HEK293 (cell line): ENCODE data around the gene ASB16.

ENCODE experiments used
- ELK4 ChIP-seq: IDR thresholded peaks from 2 replicates; pipeline ENCODE4 v1.6.1; 2011; ENCODE audit warnings: mild to moderate bottlenecking, low read depth, low read length, borderline replicate concordance
- HOXA7 ChIP-seq: sonication (generic); formaldehyde crosslinking; IDR thresholded peaks from 2 replicates; pipeline ENCODE4 v1.8.1; 2022; ENCODE audit warnings: missing genetic modification reagents, borderline replicate concordance
- IKZF3 ChIP-seq: fragments of 450-650 bp; IDR thresholded peaks from 2 replicates; pipeline ENCODE4 v1.5.0; 2018; ENCODE audit warnings: missing biosample characterization, mild to moderate bottlenecking, missing genetic modification characterization, moderate library complexity
- KLF10 ChIP-seq: fragments of 450-650 bp; IDR thresholded peaks from 2 replicates; pipeline ENCODE4 v1.5.1; 2018; ENCODE audit warnings: missing biosample characterization, mild to moderate bottlenecking, missing genetic modification characterization
- KLF9 ChIP-seq: fragments of 450-650 bp; formaldehyde crosslinking; IDR thresholded peaks from 2 replicates; pipeline ENCODE4 v1.5.1; 2016; ENCODE audit warnings: missing biosample characterization, missing genetic modification characterization, low read depth
- PRDM2 ChIP-seq: fragments of 450-650 bp; formaldehyde crosslinking; IDR thresholded peaks from 2 replicates; pipeline ENCODE4 v1.5.1; 2016; ENCODE audit warnings: missing biosample characterization, missing genetic modification characterization, borderline replicate concordance
- SCRT1 ChIP-seq: fragments of 450-650 bp; formaldehyde crosslinking; IDR thresholded peaks from 2 replicates; pipeline ENCODE4 v1.5.1; 2016; ENCODE audit warnings: missing biosample characterization, missing genetic modification characterization, borderline replicate concordance
- ZBTB8A ChIP-seq: fragments of 450-650 bp; formaldehyde crosslinking; IDR thresholded peaks from 2 replicates; pipeline ENCODE4 v1.5.1; 2016; ENCODE audit warnings: missing biosample characterization, missing genetic modification characterization
- ZFP69B ChIP-seq: fragments of 450-650 bp; formaldehyde crosslinking; IDR thresholded peaks from 2 replicates; pipeline ENCODE4 v1.5.1; 2016; ENCODE audit warnings: missing biosample characterization, missing genetic modification characterization
- ZNF19 ChIP-seq: fragments of 450-650 bp; formaldehyde crosslinking; IDR thresholded peaks from 2 replicates; pipeline ENCODE4; 2016; ENCODE audit warnings: missing biosample characterization, missing genetic modification characterization, low read depth
- ZNF423 ChIP-seq: fragments of 450-650 bp; formaldehyde crosslinking; IDR thresholded peaks from 2 replicates; pipeline ENCODE4 v1.5.1; 2016; ENCODE audit warnings: missing biosample characterization, missing genetic modification characterization
- ZNF530 ChIP-seq: fragments of 450-650 bp; formaldehyde crosslinking; IDR thresholded peaks from 2 replicates; pipeline ENCODE4 v1.5.1; 2016; ENCODE audit warnings: low read depth, missing biosample characterization, missing genetic modification characterization
- ZNF645 ChIP-seq: fragments of 450-650 bp; formaldehyde crosslinking; IDR thresholded peaks from 2 replicates; pipeline ENCODE4; 2016; ENCODE audit warnings: missing biosample characterization, missing genetic modification characterization
- ZNF660 ChIP-seq: fragments of 450-650 bp; IDR thresholded peaks from 2 replicates; pipeline ENCODE4 v1.5.1; 2018; ENCODE audit warnings: missing biosample characterization, mild to moderate bottlenecking, missing genetic modification characterization
- ZNF776 ChIP-seq: fragments of 450-650 bp; formaldehyde crosslinking; IDR thresholded peaks from 2 replicates; pipeline ENCODE4 v1.5.0; 2017; ENCODE audit warnings: missing biosample characterization, missing genetic modification characterization, borderline replicate concordance
- ZSCAN30 ChIP-seq: fragments of 450-650 bp; IDR thresholded peaks from 2 replicates; pipeline ENCODE4 v1.5.1; 2018; ENCODE audit warnings: missing biosample characterization, mild to moderate bottlenecking, missing genetic modification characterization, moderate library complexity
- ZXDB ChIP-seq: fragments of 450-650 bp; formaldehyde crosslinking; IDR thresholded peaks from 2 replicates; pipeline ENCODE4 v1.5.1; 2016; ENCODE audit warnings: missing biosample characterization, missing genetic modification characterization
- TF ChIP-seq, protein P1 (sequence below): fragments of 450-650 bp; formaldehyde crosslinking; IDR thresholded peaks from 2 replicates; pipeline ENCODE4 v1.5.1; 2017; ENCODE audit warnings: missing biosample characterization, mild to moderate bottlenecking, missing genetic modification characterization, moderate library complexity
- TF ChIP-seq, protein P2 (sequence below): fragments of 450-650 bp; formaldehyde crosslinking; IDR thresholded peaks from 2 replicates; pipeline ENCODE4 v1.5.1; 2016; ENCODE audit warnings: missing biosample characterization, missing genetic modification characterization, borderline replicate concordance
- TF ChIP-seq, protein P3 (sequence below): fragments of 450-650 bp; formaldehyde crosslinking; IDR thresholded peaks from 2 replicates; pipeline ENCODE4 v1.5.1; 2016; ENCODE audit warnings: missing biosample characterization, missing genetic modification characterization

ASB16 gene

DNA sequence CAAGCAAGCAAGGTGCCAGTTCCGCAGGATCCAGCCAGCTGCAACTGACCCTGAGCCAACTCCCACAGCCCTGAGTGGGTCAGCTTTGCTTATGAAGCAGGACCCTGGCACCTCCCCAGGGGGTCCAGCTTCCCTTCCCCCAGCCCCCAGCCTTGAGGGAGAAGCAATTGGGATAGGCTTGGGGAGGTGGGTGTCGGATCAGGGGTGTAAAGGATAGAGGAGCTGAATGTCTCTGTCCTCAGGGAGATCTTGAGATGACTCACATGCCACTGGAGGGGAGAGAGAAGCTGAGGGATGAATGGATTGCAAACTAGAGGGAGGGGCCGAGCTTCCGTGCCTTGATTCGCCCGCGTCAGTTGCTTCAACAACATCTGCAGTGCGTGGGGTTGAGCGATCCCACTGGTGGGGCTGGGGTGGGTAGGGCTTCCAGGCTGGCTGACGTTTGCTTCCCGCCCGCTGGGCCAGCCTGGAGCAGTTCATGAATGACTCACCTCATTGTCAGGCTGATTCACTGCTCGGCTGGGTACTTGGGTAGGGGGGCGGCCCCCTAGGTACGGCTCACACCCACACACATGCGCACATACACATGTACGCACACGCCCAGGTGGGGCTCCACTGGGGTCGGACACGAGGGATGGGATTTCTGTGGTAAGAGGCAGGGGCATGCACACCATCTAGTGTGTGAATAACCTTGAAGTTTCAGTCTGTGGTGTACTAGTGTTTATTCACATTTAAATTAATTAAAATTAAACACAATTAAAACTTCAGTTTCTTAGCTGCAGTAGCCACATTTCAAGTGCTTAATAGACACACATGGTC is 32.4 kb upstream of the ASB16 start (continued):
- no peak for TF ChIP-seq PRDM2 (tag by site-specific recombination)
- 0 out of 2 replicates have a peak, but pooled peaks have one; percentile 32 for TF ChIP-seq ZXDB
- peak; percentile 74; the same call in 1 of the 2 replicates for TF ChIP-seq IKZF3
- TF ChIP-seq ZNF776 (tag by site-specific recombination): no peak
- TF ChIP-seq SCRT1 (tag by site-specific recombination): no peak
- 0 out of 2 replicates have a peak, but pooled peaks have one; percentile 30 for TF ChIP-seq ZNF423
- peak; percentile 97 for TF ChIP-seq KLF9 (tag by site-specific recombination)
- TF ChIP-seq ZBTB8A: peak; percentile 50; the same call in 1 of the 2 replicates
- TF ChIP-seq ZFP69B (tag by site-specific recombination): 0 out of 2 replicates have a peak, but pooled peaks have one; percentile 81
- no peak for TF ChIP-seq ZNF19 (tag by site-specific recombination)
- TF ChIP-seq ZSCAN30 (tag by site-specific recombination): peak; percentile 27; the same call in 1 of the 2 replicates
- peak; percentile 99 for TF ChIP-seq KLF10
- TF ChIP-seq, protein P1, sequence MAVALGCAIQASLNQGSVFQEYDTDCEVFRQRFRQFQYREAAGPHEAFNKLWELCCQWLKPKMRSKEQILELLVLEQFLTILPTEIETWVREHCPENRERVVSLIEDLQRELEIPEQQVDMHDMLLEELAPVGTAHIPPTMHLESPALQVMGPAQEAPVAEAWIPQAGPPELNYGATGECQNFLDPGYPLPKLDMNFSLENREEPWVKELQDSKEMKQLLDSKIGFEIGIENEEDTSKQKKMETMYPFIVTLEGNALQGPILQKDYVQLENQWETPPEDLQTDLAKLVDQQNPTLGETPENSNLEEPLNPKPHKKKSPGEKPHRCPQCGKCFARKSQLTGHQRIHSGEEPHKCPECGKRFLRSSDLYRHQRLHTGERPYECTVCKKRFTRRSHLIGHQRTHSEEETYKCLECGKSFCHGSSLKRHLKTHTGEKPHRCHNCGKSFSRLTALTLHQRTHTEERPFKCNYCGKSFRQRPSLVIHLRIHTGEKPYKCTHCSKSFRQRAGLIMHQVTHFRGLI (tag by site-specific recombination): peak; percentile 95
- no peak for TF ChIP-seq HOXA7
- TF ChIP-seq, protein P2, sequence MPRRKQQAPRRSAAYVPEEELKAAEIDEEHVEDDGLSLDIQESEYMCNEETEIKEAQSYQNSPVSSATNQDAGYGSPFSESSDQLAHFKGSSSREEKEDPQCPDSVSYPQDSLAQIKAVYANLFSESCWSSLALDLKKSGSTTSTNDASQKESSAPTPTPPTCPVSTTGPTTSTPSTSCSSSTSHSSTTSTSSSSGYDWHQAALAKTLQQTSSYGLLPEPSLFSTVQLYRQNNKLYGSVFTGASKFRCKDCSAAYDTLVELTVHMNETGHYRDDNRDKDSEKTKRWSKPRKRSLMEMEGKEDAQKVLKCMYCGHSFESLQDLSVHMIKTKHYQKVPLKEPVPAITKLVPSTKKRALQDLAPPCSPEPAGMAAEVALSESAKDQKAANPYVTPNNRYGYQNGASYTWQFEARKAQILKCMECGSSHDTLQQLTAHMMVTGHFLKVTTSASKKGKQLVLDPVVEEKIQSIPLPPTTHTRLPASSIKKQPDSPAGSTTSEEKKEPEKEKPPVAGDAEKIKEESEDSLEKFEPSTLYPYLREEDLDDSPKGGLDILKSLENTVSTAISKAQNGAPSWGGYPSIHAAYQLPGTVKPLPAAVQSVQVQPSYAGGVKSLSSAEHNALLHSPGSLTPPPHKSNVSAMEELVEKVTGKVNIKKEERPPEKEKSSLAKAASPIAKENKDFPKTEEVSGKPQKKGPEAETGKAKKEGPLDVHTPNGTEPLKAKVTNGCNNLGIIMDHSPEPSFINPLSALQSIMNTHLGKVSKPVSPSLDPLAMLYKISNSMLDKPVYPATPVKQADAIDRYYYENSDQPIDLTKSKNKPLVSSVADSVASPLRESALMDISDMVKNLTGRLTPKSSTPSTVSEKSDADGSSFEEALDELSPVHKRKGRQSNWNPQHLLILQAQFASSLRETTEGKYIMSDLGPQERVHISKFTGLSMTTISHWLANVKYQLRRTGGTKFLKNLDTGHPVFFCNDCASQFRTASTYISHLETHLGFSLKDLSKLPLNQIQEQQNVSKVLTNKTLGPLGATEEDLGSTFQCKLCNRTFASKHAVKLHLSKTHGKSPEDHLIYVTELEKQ (tag by site-specific recombination): peak; percentile 83; the same call in 1 of the 2 replicates
- TF ChIP-seq ELK4: no peak
- TF ChIP-seq ZNF660 (tag by site-specific recombination): peak; percentile 82; the same call in 1 of the 2 replicates
- TF ChIP-seq ZNF530 (tag by site-specific recombination): no peak
- TF ChIP-seq, protein P3, sequence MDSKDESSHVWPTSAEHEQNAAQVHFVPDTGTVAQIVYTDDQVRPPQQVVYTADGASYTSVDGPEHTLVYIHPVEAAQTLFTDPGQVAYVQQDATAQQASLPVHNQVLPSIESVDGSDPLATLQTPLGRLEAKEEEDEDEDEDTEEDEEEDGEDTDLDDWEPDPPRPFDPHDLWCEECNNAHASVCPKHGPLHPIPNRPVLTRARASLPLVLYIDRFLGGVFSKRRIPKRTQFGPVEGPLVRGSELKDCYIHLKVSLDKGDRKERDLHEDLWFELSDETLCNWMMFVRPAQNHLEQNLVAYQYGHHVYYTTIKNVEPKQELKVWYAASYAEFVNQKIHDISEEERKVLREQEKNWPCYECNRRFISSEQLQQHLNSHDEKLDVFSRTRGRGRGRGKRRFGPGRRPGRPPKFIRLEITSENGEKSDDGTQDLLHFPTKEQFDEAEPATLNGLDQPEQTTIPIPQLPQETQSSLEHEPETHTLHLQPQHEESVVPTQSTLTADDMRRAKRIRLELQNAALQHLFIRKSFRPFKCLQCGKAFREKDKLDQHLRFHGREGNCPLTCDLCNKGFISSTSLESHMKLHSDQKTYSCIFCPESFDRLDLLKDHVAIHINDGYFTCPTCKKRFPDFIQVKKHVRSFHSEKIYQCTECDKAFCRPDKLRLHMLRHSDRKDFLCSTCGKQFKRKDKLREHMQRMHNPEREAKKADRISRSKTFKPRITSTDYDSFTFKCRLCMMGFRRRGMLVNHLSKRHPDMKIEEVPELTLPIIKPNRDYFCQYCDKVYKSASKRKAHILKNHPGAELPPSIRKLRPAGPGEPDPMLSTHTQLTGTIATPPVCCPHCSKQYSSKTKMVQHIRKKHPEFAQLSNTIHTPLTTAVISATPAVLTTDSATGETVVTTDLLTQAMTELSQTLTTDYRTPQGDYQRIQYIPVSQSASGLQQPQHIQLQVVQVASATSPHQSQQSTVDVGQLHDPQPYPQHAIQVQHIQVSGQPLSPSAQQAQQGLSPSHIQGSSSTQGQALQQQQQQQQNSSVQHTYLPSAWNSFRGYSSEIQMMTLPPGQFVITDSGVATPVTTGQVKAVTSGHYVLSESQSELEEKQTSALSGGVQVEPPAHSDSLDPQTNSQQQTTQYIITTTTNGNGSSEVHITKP: peak; percentile 98
- TF ChIP-seq ZNF645 (tag by site-specific recombination): no peak
